Liver (tissue), 9 donors: ENCODE data around the gene PCBP4. TPM values are rescaled to one million over a fixed set of nuclear protein-coding genes. Genes with fewer than 3 reads are reported as not detected.

Source experiments
- DNase-seq: peaks from one replicate; pipeline ENCODE4 v3.0.0-alpha.2; 2017; ENCODE audit warnings: low spot score
- H3K27ac ChIP-seq, 2 donors: one replicate each; pipeline ENCODE4 v1.7.0; 2013; ENCODE audit warnings: inconsistent platforms in 2 of 2, low read length in 2 of 2, control low read depth in 1 of 2, low read depth in 1 of 2, mild to moderate bottlenecking in 1 of 2
- H3K27me3 ChIP-seq, 4 donors: one replicate each; pipeline versions ENCODE4 v1.6.1 to v1.7.0; 2013; ENCODE audit warnings: low read length in 3 of 4, inconsistent platforms in 1 of 4, mild to moderate bottlenecking in 1 of 4, moderate library complexity in 1 of 4; ENCODE audit not compliant: control insufficient read depth in 4 of 4, insufficient read depth in 4 of 4
- H3K36me3 ChIP-seq, 4 donors: one replicate each; pipeline versions ENCODE4 v1.6.1 to v1.7.0; 2013; ENCODE audit warnings: low read length in 3 of 4, mild to moderate bottlenecking in 3 of 4, low read depth in 1 of 4, moderate library complexity in 1 of 4; ENCODE audit not compliant: control insufficient read depth in 4 of 4, insufficient read depth in 3 of 4
- H3K4me1 ChIP-seq, 4 donors: one replicate each; pipeline versions ENCODE4 v1.6.1 to v1.7.0; 2013; ENCODE audit warnings: low read length in 3 of 4, mild to moderate bottlenecking in 3 of 4, moderate library complexity in 1 of 4; ENCODE audit not compliant: control insufficient read depth in 4 of 4, insufficient read depth in 4 of 4
- H3K4me3 ChIP-seq, 3 donors: one replicate each; pipeline versions ENCODE4 v1.6.1 to v1.7.0; 2013; ENCODE audit warnings: low read length in 3 of 3, control low read depth in 1 of 3, low read depth in 1 of 3, mild to moderate bottlenecking in 1 of 3
- H3K9ac ChIP-seq, 2 donors: one replicate each; pipeline ENCODE4 v1.7.0; 2013; ENCODE audit warnings: low read length in 2 of 2, mild to moderate bottlenecking in 2 of 2, moderate library complexity in 2 of 2, control low read depth in 1 of 2, low read depth in 1 of 2
- H3K9me3 ChIP-seq, 4 donors: one replicate each; pipeline versions ENCODE4 v1.6.1 to v1.7.0; 2013; ENCODE audit warnings: low read length in 3 of 4; ENCODE audit not compliant: control insufficient read depth in 4 of 4
- EGR1 ChIP-seq, 2 donors: IDR thresholded peaks; 2 replicates each; pipeline ENCODE4 v1.6.1; 2016 to 2018; ENCODE audit warnings: antibody characterized with exemption in 2 of 2, low read depth in 2 of 2
- FOXA2 ChIP-seq: IDR thresholded peaks from 2 replicates; pipeline ENCODE4 v1.6.1; 2016; ENCODE audit warnings: antibody characterized with exemption
- GABPA ChIP-seq, 2 donors: IDR thresholded peaks in 1 of 2; conservative IDR thresholded peaks in 1 of 2; 2 replicates each; pipeline ENCODE4 v1.6.1; 2016; ENCODE audit warnings: antibody characterized with exemption in 2 of 2, mild to moderate bottlenecking in 1 of 2, moderate library complexity in 1 of 2
- HNF4A ChIP-seq, 2 donors: conservative IDR thresholded peaks; 2 replicates each; pipeline ENCODE4 v1.6.1; 2016; ENCODE audit warnings: antibody characterized with exemption in 2 of 2, mild to moderate bottlenecking in 2 of 2
- HNF4G ChIP-seq: IDR thresholded peaks from 2 replicates; pipeline ENCODE4 v1.6.1; 2016; ENCODE audit warnings: antibody characterized with exemption
- JUND ChIP-seq, 2 donors: IDR thresholded peaks; 2 replicates each; pipeline ENCODE4 v1.6.1; 2016; ENCODE audit warnings: antibody characterized with exemption in 2 of 2
- MAX ChIP-seq: IDR thresholded peaks from 2 replicates; pipeline ENCODE4 v1.6.1; 2016; ENCODE audit warnings: antibody characterized with exemption
- NR2F2 ChIP-seq: IDR thresholded peaks from 2 replicates; pipeline ENCODE4 v1.6.1; 2016; ENCODE audit warnings: antibody characterized with exemption
- RAD21 ChIP-seq, 2 donors: IDR thresholded peaks; 2 replicates each; pipeline ENCODE4 v1.6.1; 2016; ENCODE audit warnings: antibody characterized with exemption in 2 of 2, mild to moderate bottlenecking in 2 of 2
- RXRA ChIP-seq, 2 donors: IDR thresholded peaks; 2 replicates each; pipeline ENCODE4 v1.6.1; 2017 to 2018; ENCODE audit warnings: antibody characterized with exemption in 2 of 2, mild to moderate bottlenecking in 1 of 2
- SP1 ChIP-seq: IDR thresholded peaks from 2 replicates; pipeline ENCODE4 v1.6.1; 2018; ENCODE audit warnings: antibody characterized with exemption, mild to moderate bottlenecking
- TAF1 ChIP-seq: conservative IDR thresholded peaks from 2 replicates; pipeline ENCODE4 v1.6.1; 2016; ENCODE audit warnings: antibody characterized with exemption, mild to moderate bottlenecking
- WGBS: extraction: QIAGEN DNeasy Blood & Tissue Kit; methylation state at CpG from one replicate; pipeline ENCODE4 v1.1.7; 2013; 5-methylcytosine and 5-hydroxymethylcytosine counted together
- polyA plus RNA-seq, 2 donors: library from polyadenylated mRNA; stranded (reverse) in 1 of 2; unstranded in 1 of 2; fragments of 200-250 nt in 1 of 2; fragments of >200 nt in 1 of 2; fragmentation: Nextera tagmentation in 1 of 2; extraction: Ambion mirVana in 1 of 2; gene quantifications; one replicate each; pipeline versions ENCODE4 v1.2.1 to v1.2.3, GENCODE V29; 2013 to 2015
- total RNA-seq, 2 donors: library from RNA; depleted of rRNA; stranded (reverse); fragments of >200 nt; gene quantifications; one replicate each; pipeline ENCODE4 v1.2.3, GENCODE V29; 2014
- TF ChIP-seq, protein P1 (sequence below): IDR thresholded peaks from 2 replicates; pipeline ENCODE4 v1.6.1; 2016; ENCODE audit warnings: antibody characterized with exemption
- TF ChIP-seq, protein P2 (sequence below): IDR thresholded peaks from 2 replicates; pipeline ENCODE4 v1.6.1; 2016; ENCODE audit warnings: antibody characterized with exemption
- TF ChIP-seq, protein P3 (sequence below): fragments of 150-350 bp; IDR thresholded peaks from 2 replicates; pipeline ENCODE4 v1.5.1; 2017; ENCODE audit warnings: improper control_type of control experiment, low read depth, low read length; ENCODE audit not compliant: missing input control
- TF ChIP-seq, protein P4 (sequence below): IDR thresholded peaks from 2 replicates; pipeline ENCODE4 v1.6.1; 2016; ENCODE audit warnings: antibody characterized with exemption, mild to moderate bottlenecking
- donor health status: healthy.
- donor health status: healthy.
- donor health status: healthy.
- donor health status: healthy.
- donor health status: healthy.

PCBP4 gene
- total and polyA plus RNA-seq, 4 donors, result 2.7 to 7.9 (median 4.5) TPM

DNA sequence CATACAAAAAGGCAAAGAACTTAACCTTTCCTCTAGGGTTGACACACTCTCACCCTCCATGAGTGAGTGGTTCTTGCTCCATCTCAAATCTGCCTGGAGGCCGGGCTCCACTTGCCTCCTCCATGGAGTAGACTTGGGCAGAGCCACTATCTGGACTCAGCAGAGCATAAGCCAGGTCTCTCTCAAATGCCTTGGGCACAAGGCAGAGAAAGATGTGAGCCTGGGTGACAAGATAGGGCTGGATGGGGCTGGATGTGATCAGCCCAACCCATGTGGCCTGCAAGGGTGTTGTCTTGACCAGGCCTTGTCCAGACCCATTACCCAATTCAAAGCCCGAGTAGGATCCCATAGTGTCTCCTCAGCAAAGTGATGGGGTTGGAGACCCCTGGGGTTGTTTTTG lies 32.6 kb upstream of the PCBP4 start:
- WGBS, result 91% methylated on average over 2 of the region's 2 CpGs
- peak; percentile 67 for DNase-seq

More for the DNA sequence above, 32.6 kb upstream of the PCBP4 start:
- Histone ChIP-seq H3K9ac (no peak overlapping the region), H3K36me3 (peaks cover 0 to under 1% (median 0%) of the 10 kb centered on the region in 4 donors), H3K27me3 (no peaks in the 10 kb centered on the region), H3K4me3 (no peak overlapping the region), H3K27ac (no peak overlapping the region), H3K4me1 (peaks cover 2 to 10% (median 5%) of the 10 kb centered on the region in 4 donors), H3K9me3 (no peaks in the 10 kb centered on the region)
- TF ChIP-seq, protein P1, sequence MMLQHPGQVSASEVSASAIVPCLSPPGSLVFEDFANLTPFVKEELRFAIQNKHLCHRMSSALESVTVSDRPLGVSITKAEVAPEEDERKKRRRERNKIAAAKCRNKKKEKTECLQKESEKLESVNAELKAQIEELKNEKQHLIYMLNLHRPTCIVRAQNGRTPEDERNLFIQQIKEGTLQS, result no peak
- TF ChIP-seq RAD21 (IDR thresholded peaks at IDR 0.05) (no peak), GABPA (IDR thresholded peaks at IDR 0.05 in 1 of 2, conservative IDR thresholded peaks at IDR 0.05 in 1 of 2) (no peak), NR2F2 (no peak), FOXA2 (no peak), RXRA (IDR thresholded peaks at IDR 0.05) (no peak), HNF4G (no peak), TAF1 (no peak), HNF4A (conservative IDR thresholded peaks at IDR 0.05) (no peak), MAX (no peak), EGR1 (IDR thresholded peaks at IDR 0.05; ENCODE audit: low read depth in 2 of 2) (no peak), JUND (IDR thresholded peaks at IDR 0.05) (no peak), SP1 (no peak)
- TF ChIP-seq, protein P2, sequence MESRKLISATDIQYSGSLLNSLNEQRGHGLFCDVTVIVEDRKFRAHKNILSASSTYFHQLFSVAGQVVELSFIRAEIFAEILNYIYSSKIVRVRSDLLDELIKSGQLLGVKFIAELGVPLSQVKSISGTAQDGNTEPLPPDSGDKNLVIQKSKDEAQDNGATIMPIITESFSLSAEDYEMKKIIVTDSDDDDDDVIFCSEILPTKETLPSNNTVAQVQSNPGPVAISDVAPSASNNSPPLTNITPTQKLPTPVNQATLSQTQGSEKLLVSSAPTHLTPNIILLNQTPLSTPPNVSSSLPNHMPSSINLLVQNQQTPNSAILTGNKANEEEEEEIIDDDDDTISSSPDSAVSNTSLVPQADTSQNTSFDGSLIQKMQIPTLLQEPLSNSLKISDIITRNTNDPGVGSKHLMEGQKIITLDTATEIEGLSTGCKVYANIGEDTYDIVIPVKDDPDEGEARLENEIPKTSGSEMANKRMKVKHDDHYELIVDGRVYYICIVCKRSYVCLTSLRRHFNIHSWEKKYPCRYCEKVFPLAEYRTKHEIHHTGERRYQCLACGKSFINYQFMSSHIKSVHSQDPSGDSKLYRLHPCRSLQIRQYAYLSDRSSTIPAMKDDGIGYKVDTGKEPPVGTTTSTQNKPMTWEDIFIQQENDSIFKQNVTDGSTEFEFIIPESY, result no peak
- TF ChIP-seq, protein P3, sequence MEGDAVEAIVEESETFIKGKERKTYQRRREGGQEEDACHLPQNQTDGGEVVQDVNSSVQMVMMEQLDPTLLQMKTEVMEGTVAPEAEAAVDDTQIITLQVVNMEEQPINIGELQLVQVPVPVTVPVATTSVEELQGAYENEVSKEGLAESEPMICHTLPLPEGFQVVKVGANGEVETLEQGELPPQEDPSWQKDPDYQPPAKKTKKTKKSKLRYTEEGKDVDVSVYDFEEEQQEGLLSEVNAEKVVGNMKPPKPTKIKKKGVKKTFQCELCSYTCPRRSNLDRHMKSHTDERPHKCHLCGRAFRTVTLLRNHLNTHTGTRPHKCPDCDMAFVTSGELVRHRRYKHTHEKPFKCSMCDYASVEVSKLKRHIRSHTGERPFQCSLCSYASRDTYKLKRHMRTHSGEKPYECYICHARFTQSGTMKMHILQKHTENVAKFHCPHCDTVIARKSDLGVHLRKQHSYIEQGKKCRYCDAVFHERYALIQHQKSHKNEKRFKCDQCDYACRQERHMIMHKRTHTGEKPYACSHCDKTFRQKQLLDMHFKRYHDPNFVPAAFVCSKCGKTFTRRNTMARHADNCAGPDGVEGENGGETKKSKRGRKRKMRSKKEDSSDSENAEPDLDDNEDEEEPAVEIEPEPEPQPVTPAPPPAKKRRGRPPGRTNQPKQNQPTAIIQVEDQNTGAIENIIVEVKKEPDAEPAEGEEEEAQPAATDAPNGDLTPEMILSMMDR, result no peak
- TF ChIP-seq, protein P4, sequence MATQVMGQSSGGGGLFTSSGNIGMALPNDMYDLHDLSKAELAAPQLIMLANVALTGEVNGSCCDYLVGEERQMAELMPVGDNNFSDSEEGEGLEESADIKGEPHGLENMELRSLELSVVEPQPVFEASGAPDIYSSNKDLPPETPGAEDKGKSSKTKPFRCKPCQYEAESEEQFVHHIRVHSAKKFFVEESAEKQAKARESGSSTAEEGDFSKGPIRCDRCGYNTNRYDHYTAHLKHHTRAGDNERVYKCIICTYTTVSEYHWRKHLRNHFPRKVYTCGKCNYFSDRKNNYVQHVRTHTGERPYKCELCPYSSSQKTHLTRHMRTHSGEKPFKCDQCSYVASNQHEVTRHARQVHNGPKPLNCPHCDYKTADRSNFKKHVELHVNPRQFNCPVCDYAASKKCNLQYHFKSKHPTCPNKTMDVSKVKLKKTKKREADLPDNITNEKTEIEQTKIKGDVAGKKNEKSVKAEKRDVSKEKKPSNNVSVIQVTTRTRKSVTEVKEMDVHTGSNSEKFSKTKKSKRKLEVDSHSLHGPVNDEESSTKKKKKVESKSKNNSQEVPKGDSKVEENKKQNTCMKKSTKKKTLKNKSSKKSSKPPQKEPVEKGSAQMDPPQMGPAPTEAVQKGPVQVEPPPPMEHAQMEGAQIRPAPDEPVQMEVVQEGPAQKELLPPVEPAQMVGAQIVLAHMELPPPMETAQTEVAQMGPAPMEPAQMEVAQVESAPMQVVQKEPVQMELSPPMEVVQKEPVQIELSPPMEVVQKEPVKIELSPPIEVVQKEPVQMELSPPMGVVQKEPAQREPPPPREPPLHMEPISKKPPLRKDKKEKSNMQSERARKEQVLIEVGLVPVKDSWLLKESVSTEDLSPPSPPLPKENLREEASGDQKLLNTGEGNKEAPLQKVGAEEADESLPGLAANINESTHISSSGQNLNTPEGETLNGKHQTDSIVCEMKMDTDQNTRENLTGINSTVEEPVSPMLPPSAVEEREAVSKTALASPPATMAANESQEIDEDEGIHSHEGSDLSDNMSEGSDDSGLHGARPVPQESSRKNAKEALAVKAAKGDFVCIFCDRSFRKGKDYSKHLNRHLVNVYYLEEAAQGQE, result no peak
